ENCODE data around the gene SDCCAG8.

Gene SDCCAG8

GRCh38 chr1:243364330-243364729, 108.5 kb downstream of the SDCCAG8 start:
- Histone ChIP-seq H3K9me3 (ENCODE audit: control insufficient read depth, insufficient read depth, low read depth, low read length) (no peaks in the 10 kb centered on the region), H3K4me3 (ENCODE audit: low read depth, low read length) (no peak overlapping the region), H3K4me1 (ENCODE audit: control insufficient read depth, insufficient read depth, low read length) (no peaks in the 10 kb centered on the region), H3K27ac (ENCODE audit: extremely low read depth, low read depth, low read length) (no peak overlapping the region), H3K36me3 (ENCODE audit: control insufficient read depth in 2 of 2, insufficient read depth in 1 of 2, low read length in 2 of 2) (no peaks in the 10 kb centered on the region)
- TF ChIP-seq TCF7L2 (IDR thresholded peaks at IDR 0.05; ENCODE audit: borderline replicate concordance, low read depth, low read length) (no peak), ZBTB48 (tag by site-specific recombination; IDR thresholded peaks at IDR 0.05) (no peak), ZNF596 (tag by site-specific recombination; IDR thresholded peaks at IDR 0.05) (no peak), ZNF48 (tag by site-specific recombination; IDR thresholded peaks at IDR 0.05) (no peak), ZNF184 (tag by site-specific recombination; IDR thresholded peaks at IDR 0.05) (no peak)
- ChIA-PET CTCF (interaction anchor here (0.7 to 1.1 kb wide), 2 partner anchors 21 to 123 kb away, joined by 3 read pairs; no protein-coding TSS in a partner anchor), POLR2A (no interaction called here)

GRCh38 chr1:243364866-243365265, 109.0 kb downstream of the SDCCAG8 start:
- ChIA-PET CTCF (interaction anchor here (0.6 to 0.7 kb wide), 2 partner anchors 122 to 1703 kb away, joined by 3 to 4 read pairs; no protein-coding TSS in a partner anchor), POLR2A (no interaction called here)
- no peaks in the 10 kb centered on the region for H3K36me3 ChIP-seq (ENCODE audit: control insufficient read depth in 2 of 2, insufficient read depth in 1 of 2, low read length in 2 of 2)
- TF ChIP-seq ZNF146 (tag by site-specific recombination; IDR thresholded peaks at IDR 0.05) (no peak), KLF7 (tag by site-specific recombination; IDR thresholded peaks at IDR 0.05; ENCODE audit: borderline replicate concordance) (no peak), ZNF211 (tag by site-specific recombination; IDR thresholded peaks at IDR 0.05; ENCODE audit: low read depth) (no peak), ZNF654 (tag by site-specific recombination; IDR thresholded peaks at IDR 0.05; ENCODE audit: low read depth) (no peak), ZNF449 (tag by site-specific recombination; IDR thresholded peaks at IDR 0.05) (no peak), TRIM28 (IDR thresholded peaks at IDR 0.05; ENCODE audit: borderline replicate concordance, low read length) (no peak), ZNF148 (tag by site-specific recombination; IDR thresholded peaks at IDR 0.05; ENCODE audit: borderline replicate concordance) (no peak), ZNF155 (tag by site-specific recombination; IDR thresholded peaks at IDR 0.05) (no peak), ZNF623 (tag by site-specific recombination; IDR thresholded peaks at IDR 0.05) (no peak), ZNF701 (tag by site-specific recombination; IDR thresholded peaks at IDR 0.05) (no peak)
- H3K4me3 ChIP-seq (ENCODE audit: low read depth, low read length) = no peak overlapping the region
- H3K9me3 ChIP-seq (ENCODE audit: control insufficient read depth, insufficient read depth, low read depth, low read length) = no peaks in the 10 kb centered on the region
- H3K4me1 ChIP-seq (ENCODE audit: control insufficient read depth, insufficient read depth, low read length) = no peaks in the 10 kb centered on the region
- no peak overlapping the region for H3K27ac ChIP-seq (ENCODE audit: extremely low read depth, low read depth, low read length)

- H3K36me3 ChIP-seq (ENCODE audit: control insufficient read depth in 2 of 2, insufficient read depth in 1 of 2, low read length in 2 of 2) = no peaks in the 10 kb centered on the region
- no peak overlapping the region for H3K27ac ChIP-seq (ENCODE audit: extremely low read depth, low read depth, low read length)
- H3K4me1 ChIP-seq (ENCODE audit: control insufficient read depth, insufficient read depth, low read length) = no peaks in the 10 kb centered on the region
- ChIA-PET CTCF (no interaction called here), POLR2A (no interaction called here)
- no peak for TF ChIP-seq ZBTB44 (tag by site-specific recombination; IDR thresholded peaks at IDR 0.05)
- no peak for TF ChIP-seq ZBTB6 (tag by site-specific recombination; IDR thresholded peaks at IDR 0.05)
- TF ChIP-seq ZNF560 (tag by site-specific recombination; IDR thresholded peaks at IDR 0.05; ENCODE audit: borderline replicate concordance) = no peak
- TF ChIP-seq ZNF146 (tag by site-specific recombination; IDR thresholded peaks at IDR 0.05) = no peak
- no peak for TF ChIP-seq ZSCAN30 (tag by site-specific recombination; IDR thresholded peaks at IDR 0.05)
- TF ChIP-seq ZNF37A (tag by site-specific recombination; IDR thresholded peaks at IDR 0.05) = no peak
- no peak for TF ChIP-seq ZNF274 (IDR thresholded peaks at IDR 0.05; ENCODE audit: low read length)
- TF ChIP-seq ZNF274 (tag by site-specific recombination; IDR thresholded peaks at IDR 0.05; ENCODE audit: borderline replicate concordance) = no peak
- no peak for TF ChIP-seq BCL6B (tag by site-specific recombination; IDR thresholded peaks at IDR 0.05)
- no peak for TF ChIP-seq ELK4 (IDR thresholded peaks at IDR 0.05; ENCODE audit: borderline replicate concordance, low read depth, low read length)
- no peaks in the 10 kb centered on the region for H3K9me3 ChIP-seq (ENCODE audit: control insufficient read depth, insufficient read depth, low read depth, low read length)
- no peak overlapping the region for H3K4me3 ChIP-seq (ENCODE audit: low read depth, low read length)
Observed at GRCh38 chr1:243367314-243367713, 111.5 kb downstream of the SDCCAG8 start.

Data from HEK293 (cell line).